GM18909 (cell line): Measurements from ENCODE around the gene EFNA4.
"Not testable (repeated sequence)": the region's sequence is repeated elsewhere in the genome, so short reads cannot be mapped to it uniquely, and the experiment has no call there.

ENCODE experiments used
- ATAC-seq: cut with Tn5 transposase; IDR thresholded peaks from one replicate; pipeline ENCODE4 v1.9.1; 2021; ENCODE audit warnings: mild to moderate bottlenecking; ENCODE audit not compliant: unreplicated experiment, poor library complexity

Gene EFNA4

GRCh38 chr1:155110826-155111225 is 47.3 kb downstream of the EFNA4 start:
- no peak for ATAC-seq

- no peak for ATAC-seq
Observed at GRCh38 chr1:155113450-155113980, 50.0 kb downstream of the EFNA4 start.

- ATAC-seq: no peak
Observed at GRCh38 chr1:155116113-155116764, 52.7 kb downstream of the EFNA4 start.

- no peak for ATAC-seq
Observed at GRCh38 chr1:155117610-155118009, 54.1 kb downstream of the EFNA4 start.

GRCh38 chr1:155118090-155118489 is 54.5 kb downstream of the EFNA4 start:
- not testable (repeated sequence) for ATAC-seq
